ENCODE results near the gene FAM50A.

GRCh38 chrX:154439841-154440240 lies 4.1 kb upstream of the FAM50A start:
- TF ChIP-seq SIN3A (IDR thresholded peaks at IDR 0.05; ENCODE audit: borderline replicate concordance, low read depth, low read length) = no peak
- TF ChIP-seq TCF12 (IDR thresholded peaks at IDR 0.05) = no peak
